Measurements from ENCODE around the gene POLA1.

POLA1 gene

DNA sequence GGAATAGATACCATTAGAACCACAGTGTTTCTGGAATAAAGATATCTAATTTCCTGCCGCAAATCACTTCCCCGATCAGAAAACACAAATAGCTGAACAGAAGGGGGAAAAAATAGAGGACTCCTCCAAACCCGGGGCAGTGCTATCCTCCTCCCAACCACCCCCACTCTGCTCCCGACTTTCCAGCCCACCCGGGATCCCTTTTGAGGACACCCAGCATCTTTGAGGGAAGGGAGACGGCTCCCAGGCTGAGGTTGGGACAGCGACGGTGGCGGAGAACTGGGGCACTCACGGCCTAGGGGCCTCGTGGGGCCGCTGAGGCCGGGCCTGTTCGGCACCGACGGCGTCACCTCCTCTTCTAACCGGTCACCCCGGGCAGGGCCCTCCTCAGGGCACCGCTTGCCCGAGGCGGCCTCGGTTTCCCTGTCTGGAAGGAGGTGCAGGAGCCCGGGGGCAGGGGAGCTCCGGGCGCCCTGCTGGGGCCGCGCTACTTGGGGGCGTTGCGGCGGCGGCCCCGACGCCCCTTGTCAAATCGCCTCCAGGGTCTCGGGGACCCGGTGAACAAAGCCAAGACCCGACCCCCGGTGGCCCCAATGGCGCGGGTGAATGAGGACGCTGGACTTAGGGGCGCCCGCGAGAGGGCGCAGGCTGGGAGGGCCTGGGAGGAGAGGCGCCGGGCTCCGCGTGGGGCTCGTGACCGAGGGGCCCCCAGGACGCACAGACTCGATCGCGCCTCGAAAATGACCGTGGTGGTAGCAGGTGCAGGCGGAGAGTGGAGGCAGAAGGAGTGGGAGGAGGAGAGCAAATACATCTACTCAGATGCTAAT is 329.0 kb downstream of the POLA1 start:
- H3K4me2 ChIP-seq (ENCODE audit: low read depth, low read length) = no peak overlapping the region
- no peak overlapping the region for H3K9ac ChIP-seq (ENCODE audit: low read length)
- no peaks in the 10 kb centered on the region for H3K9me2 ChIP-seq (replicated peaks; ENCODE audit: insufficient read depth, low read length)
- H3K27me3 ChIP-seq (replicated peaks; ENCODE audit: insufficient read depth, low read length) = peaks cover 12% of the 10 kb centered on the region; the same call in 1 of the 2 replicates
- no peaks in the 10 kb centered on the region for H3K79me2 ChIP-seq (ENCODE audit: low read length)
- DNase-seq = no peak
- H2AFZ ChIP-seq (ENCODE audit: low read length) = no peak overlapping the region
- H3K4me1 ChIP-seq (ENCODE audit: low read length) = no peaks in the 10 kb centered on the region
- no peak overlapping the region for H3K4me3 ChIP-seq (ENCODE audit: low read length)
- H3K27ac ChIP-seq (ENCODE audit: low read length) = no peak overlapping the region
- no peaks in the 10 kb centered on the region for H3K36me3 ChIP-seq (replicated peaks; ENCODE audit: insufficient read depth, low read length)
- TF ChIP-seq EZH2phosphoT487 (IDR thresholded peaks at IDR 0.05; ENCODE audit: low read length) = no peak
- TF ChIP-seq, protein P1, sequence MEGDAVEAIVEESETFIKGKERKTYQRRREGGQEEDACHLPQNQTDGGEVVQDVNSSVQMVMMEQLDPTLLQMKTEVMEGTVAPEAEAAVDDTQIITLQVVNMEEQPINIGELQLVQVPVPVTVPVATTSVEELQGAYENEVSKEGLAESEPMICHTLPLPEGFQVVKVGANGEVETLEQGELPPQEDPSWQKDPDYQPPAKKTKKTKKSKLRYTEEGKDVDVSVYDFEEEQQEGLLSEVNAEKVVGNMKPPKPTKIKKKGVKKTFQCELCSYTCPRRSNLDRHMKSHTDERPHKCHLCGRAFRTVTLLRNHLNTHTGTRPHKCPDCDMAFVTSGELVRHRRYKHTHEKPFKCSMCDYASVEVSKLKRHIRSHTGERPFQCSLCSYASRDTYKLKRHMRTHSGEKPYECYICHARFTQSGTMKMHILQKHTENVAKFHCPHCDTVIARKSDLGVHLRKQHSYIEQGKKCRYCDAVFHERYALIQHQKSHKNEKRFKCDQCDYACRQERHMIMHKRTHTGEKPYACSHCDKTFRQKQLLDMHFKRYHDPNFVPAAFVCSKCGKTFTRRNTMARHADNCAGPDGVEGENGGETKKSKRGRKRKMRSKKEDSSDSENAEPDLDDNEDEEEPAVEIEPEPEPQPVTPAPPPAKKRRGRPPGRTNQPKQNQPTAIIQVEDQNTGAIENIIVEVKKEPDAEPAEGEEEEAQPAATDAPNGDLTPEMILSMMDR (IDR thresholded peaks at IDR 0.05; ENCODE audit: low read length) = no peak
- no peak for TF ChIP-seq EZH2 (optimal IDR thresholded peaks at IDR 0.05; ENCODE audit: low read depth, low read length)
- H3K9me3 ChIP-seq (replicated peaks; ENCODE audit: insufficient read depth, low read length) = no peaks in the 10 kb centered on the region
- H3F3A ChIP-seq (ENCODE audit: insufficient read depth, low read length) = no peaks in the 10 kb centered on the region
- H4K20me1 ChIP-seq (ENCODE audit: insufficient read depth, low read length) = no peaks in the 10 kb centered on the region

DNA sequence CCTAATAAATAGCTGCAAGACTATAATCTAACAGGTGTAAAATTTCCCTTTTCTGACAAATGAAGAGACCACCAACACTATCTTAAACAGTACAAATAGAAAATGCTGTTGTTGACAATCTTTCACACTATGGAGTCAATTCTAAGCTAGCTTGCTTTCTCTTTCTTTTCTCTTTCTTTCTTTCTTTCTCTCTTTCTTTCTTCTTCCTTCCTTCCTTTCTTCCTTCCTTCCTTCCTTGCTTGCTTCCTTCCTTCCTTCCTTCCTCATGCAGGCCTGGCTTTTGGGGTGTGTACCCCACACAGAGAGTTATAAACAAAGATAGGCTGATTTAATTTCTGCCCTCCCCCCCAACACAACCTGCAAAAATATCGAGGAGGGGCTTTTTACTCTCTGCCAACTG is 330.2 kb downstream of the POLA1 start:
- Histone ChIP-seq H3K36me3 (replicated peaks; ENCODE audit: insufficient read depth, low read length) (no peaks in the 10 kb centered on the region), H3K4me3 (ENCODE audit: low read length) (no peak overlapping the region), H3K79me2 (ENCODE audit: low read length) (no peaks in the 10 kb centered on the region), H3K4me2 (ENCODE audit: low read depth, low read length) (no peak overlapping the region), H3K9me2 (replicated peaks; ENCODE audit: insufficient read depth, low read length) (no peaks in the 10 kb centered on the region), H3K9ac (ENCODE audit: low read length) (no peak overlapping the region), H3K27me3 (replicated peaks; ENCODE audit: insufficient read depth, low read length) (peaks cover 3% of the 10 kb centered on the region; the same call in 1 of the 2 replicates), H3K4me1 (ENCODE audit: low read length) (no peaks in the 10 kb centered on the region), H3K27ac (ENCODE audit: low read length) (no peak overlapping the region), H4K20me1 (ENCODE audit: insufficient read depth, low read length) (no peaks in the 10 kb centered on the region), H2AFZ (ENCODE audit: low read length) (no peak overlapping the region), H3F3A (ENCODE audit: insufficient read depth, low read length) (no peaks in the 10 kb centered on the region), H3K9me3 (replicated peaks; ENCODE audit: insufficient read depth, low read length) (no peaks in the 10 kb centered on the region)
- no peak for DNase-seq
- no peak for TF ChIP-seq EZH2 (optimal IDR thresholded peaks at IDR 0.05; ENCODE audit: low read depth, low read length)
- TF ChIP-seq, protein P1 (IDR thresholded peaks at IDR 0.05; ENCODE audit: low read length) = no peak
- no peak for TF ChIP-seq EZH2phosphoT487 (IDR thresholded peaks at IDR 0.05; ENCODE audit: low read length)

DNA sequence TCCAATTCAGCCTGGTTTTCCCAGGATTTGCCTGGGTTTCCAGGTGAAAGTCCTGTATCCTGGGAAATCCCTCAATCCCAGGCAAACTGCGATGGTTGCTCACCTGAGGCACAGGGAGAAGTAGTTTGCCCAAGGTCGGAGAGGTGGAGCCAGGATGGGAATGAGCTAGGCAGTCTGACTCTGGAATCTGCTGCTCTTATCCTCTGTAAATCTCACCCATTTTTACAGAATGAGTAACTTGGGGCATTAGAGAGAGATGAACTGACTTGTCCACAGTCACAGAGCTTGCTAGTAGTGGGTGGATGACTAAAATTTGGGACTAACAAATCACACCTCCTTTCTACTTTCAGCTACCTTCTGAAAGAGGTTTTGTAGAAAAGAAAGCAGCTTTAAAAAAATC is 331.9 kb downstream of the POLA1 start:
- H3K27ac ChIP-seq (ENCODE audit: low read length) = no peak overlapping the region
- H3K9ac ChIP-seq (ENCODE audit: low read length) = no peak overlapping the region
- no peaks in the 10 kb centered on the region for H3K36me3 ChIP-seq (replicated peaks; ENCODE audit: insufficient read depth, low read length)
- H4K20me1 ChIP-seq (ENCODE audit: insufficient read depth, low read length) = no peaks in the 10 kb centered on the region
- no peak for TF ChIP-seq EZH2phosphoT487 (IDR thresholded peaks at IDR 0.05; ENCODE audit: low read length)
- no peak for DNase-seq
- no peaks in the 10 kb centered on the region for H3K79me2 ChIP-seq (ENCODE audit: low read length)
- no peaks in the 10 kb centered on the region for H3K9me2 ChIP-seq (replicated peaks; ENCODE audit: insufficient read depth, low read length)
- H3K27me3 ChIP-seq (replicated peaks; ENCODE audit: insufficient read depth, low read length) = no peaks in the 10 kb centered on the region
- H3K4me1 ChIP-seq (ENCODE audit: low read length) = no peaks in the 10 kb centered on the region
- H3F3A ChIP-seq (ENCODE audit: insufficient read depth, low read length) = no peaks in the 10 kb centered on the region
- no peak overlapping the region for H3K4me2 ChIP-seq (ENCODE audit: low read depth, low read length)
- no peak overlapping the region for H2AFZ ChIP-seq (ENCODE audit: low read length)
- no peak overlapping the region for H3K4me3 ChIP-seq (ENCODE audit: low read length)
- no peaks in the 10 kb centered on the region for H3K9me3 ChIP-seq (replicated peaks; ENCODE audit: insufficient read depth, low read length)

DNA sequence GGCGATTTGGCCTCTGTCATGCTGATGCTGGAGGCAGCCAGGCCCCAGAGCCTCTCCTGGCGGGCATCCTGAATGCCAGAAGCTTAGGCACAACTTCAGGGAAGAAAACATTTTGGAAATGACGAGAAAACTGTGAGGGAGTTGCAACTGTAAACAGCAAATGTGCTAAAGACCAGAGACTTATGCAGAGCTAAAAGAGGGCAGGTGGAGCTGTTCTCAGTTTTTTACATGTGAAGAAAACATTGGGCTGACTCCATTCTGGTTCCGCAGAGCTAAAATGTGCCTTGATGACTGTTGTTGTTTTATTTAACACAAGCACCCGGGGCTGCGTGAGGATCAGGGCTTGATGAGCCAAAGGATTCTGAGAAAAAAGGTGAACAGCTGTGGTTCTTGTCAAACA is 332.9 kb downstream of the POLA1 start:
- H3K79me2 ChIP-seq (ENCODE audit: low read length) = no peaks in the 10 kb centered on the region
- H3K4me2 ChIP-seq (ENCODE audit: low read depth, low read length) = no peak overlapping the region
- H3K4me1 ChIP-seq (ENCODE audit: low read length) = no peaks in the 10 kb centered on the region
- H3K9ac ChIP-seq (ENCODE audit: low read length) = no peak overlapping the region
- H3F3A ChIP-seq (ENCODE audit: insufficient read depth, low read length) = no peaks in the 10 kb centered on the region
- DNase-seq = no peak
- no peaks in the 10 kb centered on the region for H3K9me3 ChIP-seq (replicated peaks; ENCODE audit: insufficient read depth, low read length)
- no peaks in the 10 kb centered on the region for H4K20me1 ChIP-seq (ENCODE audit: insufficient read depth, low read length)
- H3K4me3 ChIP-seq (ENCODE audit: low read length) = no peak overlapping the region
- no peaks in the 10 kb centered on the region for H3K9me2 ChIP-seq (replicated peaks; ENCODE audit: insufficient read depth, low read length)
- H3K36me3 ChIP-seq (replicated peaks; ENCODE audit: insufficient read depth, low read length) = no peaks in the 10 kb centered on the region
- no peaks in the 10 kb centered on the region for H3K27me3 ChIP-seq (replicated peaks; ENCODE audit: insufficient read depth, low read length)
- H3K27ac ChIP-seq (ENCODE audit: low read length) = no peak overlapping the region
- H2AFZ ChIP-seq (ENCODE audit: low read length) = no peak overlapping the region
- TF ChIP-seq EZH2 (optimal IDR thresholded peaks at IDR 0.05; ENCODE audit: low read depth, low read length) (no peak), EZH2phosphoT487 (IDR thresholded peaks at IDR 0.05; ENCODE audit: low read length) (no peak)
- TF ChIP-seq, protein P1 (IDR thresholded peaks at IDR 0.05; ENCODE audit: low read length) = no peak

All from MM.1S (cell line).